GM10847 (cell line): ENCODE results near the gene SGPL1.

Experiments used
- POLR2A ChIP-seq: IDR thresholded peaks from 2 replicates; pipeline ENCODE4 v1.6.1; 2011; ENCODE audit not compliant: insufficient read length; ENCODE audit errors: extremely low read depth

The SGPL1 gene

GRCh38 chr10:70920519-70920918 is 104.8 kb downstream of the SGPL1 start:
- no peak for TF ChIP-seq POLR2A

GRCh38 chr10:70921285-70921684 is 105.5 kb downstream of the SGPL1 start:
- no peak for TF ChIP-seq POLR2A

GRCh38 chr10:70923696-70924095 is 107.9 kb downstream of the SGPL1 start:
- TF ChIP-seq POLR2A: no peak

- no peak for TF ChIP-seq POLR2A
Observed at GRCh38 chr10:70925377-70926225, 109.9 kb downstream of the SGPL1 start.

- no peak for TF ChIP-seq POLR2A
Observed at GRCh38 chr10:70926226-70927000, 110.7 kb downstream of the SGPL1 start.

- no peak for TF ChIP-seq POLR2A
Observed at GRCh38 chr10:70927189-70927943, 111.6 kb downstream of the SGPL1 start.

- no peak for TF ChIP-seq POLR2A
Observed at GRCh38 chr10:70928140-70928539, 112.4 kb downstream of the SGPL1 start.

GRCh38 chr10:70930263-70931000 is 114.7 kb downstream of the SGPL1 start:
- no peak for TF ChIP-seq POLR2A
